K562 (cell line): ENCODE measurements around the gene ZNF474. TPM values are rescaled to one million over a fixed set of nuclear protein-coding genes. Genes with fewer than 3 reads are reported as not detected.

Source experiments
- ATAC-seq: fragments of 200-7000 bp; cut with Tn5 transposase; 3 replicates; pipeline ENCODE4 v1.9.1; 2020; ENCODE audit warnings: moderate library complexity
- BruUV-seq: library from RNA; stranded (reverse); fragments of 400-500 nt; replicated peaks from 2 replicates; lab custom pipeline; 2021; lab: Mats Ljungman, UMichigan
- CTCF ChIA-PET: fragments of 300-600 bp; formaldehyde crosslinking; extraction: SDS; loops from one replicate; lab custom pipeline; 2021; ENCODE audit warnings: low intra/inter-chr PET ratio; lab: Yijun Ruan, JAX
- POLR2A ChIA-PET: fragments of 300-600, 350-650 bp; sonication (Branson Sonifier 250); formaldehyde crosslinking; extraction: SDS; loops from one replicate; lab custom pipeline; 2021; ENCODE audit warnings: antibody characterized with exemption, inconsistent platforms; lab: Yijun Ruan, JAX
- DNase-seq, 4 experiments: peaks; one replicate each; pipeline versions ENCODE4 v3.0.0 to v3.0.0-alpha.2; 2011 to 2018; ENCODE audit warnings: low spot score in 3 of 4, mixed read lengths in 3 of 4; ENCODE audit errors: extremely low read depth in 1 of 4
- FAIRE-seq: peaks from 2 replicates; lab custom pipeline; 2011; peaks lifted over from hg19 to GRCh38; lab: Jason Lieb, UNC
- H2AFZ ChIP-seq: 2 replicates; pipeline ENCODE4 v1.6.0; 2011; ENCODE audit warnings: low read depth, low read length, control low read depth, inconsistent platforms
- H3K27ac ChIP-seq: fragments of 200-600 bp; 3 replicates; pipeline ENCODE4 v1.8.0; 2011; ENCODE audit warnings: low read depth, mild to moderate bottlenecking, control low read depth, inconsistent platforms, low read length, moderate library complexity, mixed read lengths; ENCODE audit errors: extremely low read depth
- H3K27me3 ChIP-seq, 2 experiments: fragments of 300-600 bp in 1 of 2; 2 replicates in 1 of 2; 3 replicates in 1 of 2; pipeline versions ENCODE4 v1.6.0 to v1.8.0; 2011; ENCODE audit warnings: inconsistent platforms in 2 of 2, low read length in 2 of 2, mild to moderate bottlenecking in 1 of 2, mixed read lengths in 1 of 2, moderate library complexity in 1 of 2; ENCODE audit not compliant: control insufficient read depth in 2 of 2, insufficient read depth in 2 of 2
- H3K36me3 ChIP-seq: fragments of 300-600 bp; 3 replicates; pipeline ENCODE4 v1.8.0; 2011; ENCODE audit warnings: mild to moderate bottlenecking, low read length, inconsistent platforms; ENCODE audit not compliant: control insufficient read depth, insufficient read depth
- H3K4me1 ChIP-seq, 2 experiments: fragments of 200-600 bp in 1 of 2; replicated peaks in 1 of 2; 2 replicates in 1 of 2; 3 replicates in 1 of 2; pipeline versions ENCODE4 v1.5.1 to v1.8.0; 2011; ENCODE audit warnings: inconsistent platforms in 2 of 2, low read length in 2 of 2, mild to moderate bottlenecking in 1 of 2, mixed read lengths in 1 of 2, moderate library complexity in 1 of 2; ENCODE audit not compliant: control insufficient read depth in 2 of 2, insufficient read depth in 2 of 2
- H3K4me2 ChIP-seq: 2 replicates; pipeline ENCODE4 v1.6.1; 2011; ENCODE audit warnings: low read length, control low read depth, inconsistent platforms, mixed read lengths; ENCODE audit not compliant: insufficient read depth
- H3K4me3 ChIP-seq: fragments of 200-600 bp; sonication (generic), shearing (Covaris generic); 2 replicates; pipeline ENCODE4 v1.5.1; 2016; ENCODE audit warnings: control low read depth, inconsistent platforms
- H3K79me2 ChIP-seq: fragments of 200-600 bp; 3 replicates; pipeline ENCODE4 v1.8.0; 2011; ENCODE audit warnings: low read length, inconsistent platforms; ENCODE audit not compliant: control insufficient read depth, insufficient read depth
- H3K9ac ChIP-seq, 2 experiments: 2 replicates each; pipeline versions ENCODE4 v1.6.0 to v1.6.1; 2011; ENCODE audit warnings: low read depth in 2 of 2, low read length in 2 of 2, control low read depth in 1 of 2, inconsistent platforms in 1 of 2, mild to moderate bottlenecking in 1 of 2, mixed read lengths in 1 of 2; ENCODE audit not compliant: insufficient read depth in 1 of 2
- H3K9me1 ChIP-seq: one replicate; pipeline ENCODE4 v1.6.0; 2011; ENCODE audit warnings: inconsistent platforms, mild to moderate bottlenecking, low read length, moderate library complexity; ENCODE audit not compliant: control insufficient read depth, insufficient read depth
- H3K9me3 ChIP-seq: replicated peaks from 2 replicates; pipeline ENCODE4 v1.5.1; 2011; ENCODE audit warnings: low read depth, low read length, inconsistent platforms; ENCODE audit not compliant: control insufficient read depth, insufficient read depth
- H4K20me1 ChIP-seq: replicated peaks from 2 replicates; pipeline ENCODE4 v1.6.1; 2011; ENCODE audit warnings: low read length, inconsistent platforms, mixed read lengths; ENCODE audit not compliant: control insufficient read depth, insufficient read depth
- SMAD4 ChIP-seq: fragments of 250-450 bp; sonication (Bioruptor Pico); conservative IDR thresholded peaks from 2 replicates; pipeline ENCODE4 v1.8.0; 2021; ENCODE audit warnings: inconsistent platforms, mild to moderate bottlenecking, moderate library complexity
- ZNF124 ChIP-seq: sonication (generic); formaldehyde crosslinking; IDR thresholded peaks from 2 replicates; pipeline ENCODE4 v1.8.1; 2022; ENCODE audit warnings: missing genetic modification reagents
- WGBS: fragments of 100-300 bp; shearing (Covaris generic); methylation state at CpG from one replicate; pipeline ENCODE4 v1.1.6; 2016; ENCODE audit warnings: low coverage, mixed read lengths; ENCODE audit not compliant: insufficient coverage; ENCODE audit errors: missing lambda C conversion rate; 5-methylcytosine and 5-hydroxymethylcytosine counted together
- in situ Hi-C: fragments of 300-500 bp; cut with MboI; formaldehyde crosslinking; loops from 4 replicates; pipeline ENCODE4 v1.15.0; 2018; ENCODE audit warnings: inconsistent platforms, mixed read lengths
- intact Hi-C: fragments of 100-400 bp; cut with micrococcal nuclease; formaldehyde crosslinking; loops from 2 replicates; pipeline ENCODE4 v1.14.2; 2022
- polyA plus RNA-seq, 8 experiments: library from polyadenylated mRNA; depleted of rRNA in 4 of 8; stranded (reverse) in 5 of 8; unstranded in 3 of 8; fragments of >200 nt; fragmentation: Nextera tagmentation in 2 of 8; fragmentation: Illumina TruSeq in 1 of 8; extraction: Ambion mirVana in 2 of 8; extraction: Trizol in 1 of 8; gene quantifications; 2 replicates each; pipeline versions ENCODE4 v1.2.1 to v1.2.3, GENCODE V29; 2011 to 2014; ENCODE audit warnings: inconsistent platforms in 1 of 8, missing spikeins in 1 of 8
- total RNA-seq, 7 experiments: library from RNA; depleted of rRNA in 6 of 7; stranded (reverse); fragments of >200 nt in 6 of 7; fragmentation: Illumina TruSeq in 2 of 7; extraction: Trizol in 2 of 7; gene quantifications; 2 replicates each; pipeline versions ENCODE4 v1.2.1 to v1.2.3, GENCODE V29; 2011 to 2021; ENCODE audit warnings: low replicate concordance in 1 of 7
- TF ChIP-seq, protein P1 (sequence below), 2 experiments: fragments of 150-350 bp in 1 of 2; IDR thresholded peaks; 2 replicates each; pipeline ENCODE4 v1.6.1; 2012 to 2016; ENCODE audit warnings: low read depth in 2 of 2, low read length in 2 of 2, mild to moderate bottlenecking in 1 of 2, moderate library complexity in 1 of 2

Gene ZNF474
- total and polyA plus RNA-seq, 9 of the 15 experiments (the other 6 are each of a cell fraction or from before 2014, with no cell fraction given), result 0.16 to 0.62 (median 0.39) TPM

DNA sequence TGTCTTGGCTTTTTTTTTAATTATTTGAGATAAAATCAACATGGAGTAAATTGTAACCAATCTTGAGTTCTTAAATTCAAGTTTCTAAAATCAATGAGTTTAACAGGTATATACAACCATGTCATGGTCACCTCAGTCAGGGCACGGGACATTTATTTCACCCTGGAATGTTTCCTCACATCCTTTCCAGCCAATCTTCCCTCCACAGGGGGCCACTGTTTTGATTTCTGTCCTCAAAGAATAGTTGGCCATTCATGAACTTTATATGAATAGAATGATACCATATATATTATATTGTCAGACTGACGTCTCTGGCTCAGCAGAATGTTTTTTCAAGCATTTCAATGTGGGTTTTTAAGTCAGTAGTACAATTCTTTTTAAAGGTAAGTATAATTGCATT, 806 bp downstream of the ZNF474 start:
- POLR2A ChIA-PET, result no interaction called here
- peaks cover 7 to 24% of the 10 kb centered on the region in 2 experiments; a peak in 3 of 5 replicates for H3K4me1 ChIP-seq
- FAIRE-seq, result no peak

More for the DNA sequence above, 806 bp downstream of the ZNF474 start:
- Histone ChIP-seq H2AFZ (no peak overlapping the region), H3K9me1 (no peaks in the 10 kb centered on the region), H3K4me2 (no peak overlapping the region), H3K4me3 (no peak overlapping the region), H4K20me1 (no peaks in the 10 kb centered on the region), H3K27me3 (no peaks in the 10 kb centered on the region), H3K36me3 (no peaks in the 10 kb centered on the region), H3K79me2 (no peaks in the 10 kb centered on the region), H3K9ac (no peak overlapping the region), H3K9me3 (no peaks in the 10 kb centered on the region), H3K27ac (no peak overlapping the region)
- CTCF ChIA-PET, result no interaction called here
- intact Hi-C loops (no loop called here), in situ Hi-C loops (no loop called here)
- no TSS peak for BruUV-seq
- no peak for DNase-seq
- ATAC-seq, result no peak
- 75% methylated on average over 2 of the region's 2 CpGs for WGBS
- TF ChIP-seq SMAD4 (CRISPR knock-in tag), result no peak
- no peak for TF ChIP-seq ZNF124 (CRISPR knock-in tag)
- TF ChIP-seq, protein P1, sequence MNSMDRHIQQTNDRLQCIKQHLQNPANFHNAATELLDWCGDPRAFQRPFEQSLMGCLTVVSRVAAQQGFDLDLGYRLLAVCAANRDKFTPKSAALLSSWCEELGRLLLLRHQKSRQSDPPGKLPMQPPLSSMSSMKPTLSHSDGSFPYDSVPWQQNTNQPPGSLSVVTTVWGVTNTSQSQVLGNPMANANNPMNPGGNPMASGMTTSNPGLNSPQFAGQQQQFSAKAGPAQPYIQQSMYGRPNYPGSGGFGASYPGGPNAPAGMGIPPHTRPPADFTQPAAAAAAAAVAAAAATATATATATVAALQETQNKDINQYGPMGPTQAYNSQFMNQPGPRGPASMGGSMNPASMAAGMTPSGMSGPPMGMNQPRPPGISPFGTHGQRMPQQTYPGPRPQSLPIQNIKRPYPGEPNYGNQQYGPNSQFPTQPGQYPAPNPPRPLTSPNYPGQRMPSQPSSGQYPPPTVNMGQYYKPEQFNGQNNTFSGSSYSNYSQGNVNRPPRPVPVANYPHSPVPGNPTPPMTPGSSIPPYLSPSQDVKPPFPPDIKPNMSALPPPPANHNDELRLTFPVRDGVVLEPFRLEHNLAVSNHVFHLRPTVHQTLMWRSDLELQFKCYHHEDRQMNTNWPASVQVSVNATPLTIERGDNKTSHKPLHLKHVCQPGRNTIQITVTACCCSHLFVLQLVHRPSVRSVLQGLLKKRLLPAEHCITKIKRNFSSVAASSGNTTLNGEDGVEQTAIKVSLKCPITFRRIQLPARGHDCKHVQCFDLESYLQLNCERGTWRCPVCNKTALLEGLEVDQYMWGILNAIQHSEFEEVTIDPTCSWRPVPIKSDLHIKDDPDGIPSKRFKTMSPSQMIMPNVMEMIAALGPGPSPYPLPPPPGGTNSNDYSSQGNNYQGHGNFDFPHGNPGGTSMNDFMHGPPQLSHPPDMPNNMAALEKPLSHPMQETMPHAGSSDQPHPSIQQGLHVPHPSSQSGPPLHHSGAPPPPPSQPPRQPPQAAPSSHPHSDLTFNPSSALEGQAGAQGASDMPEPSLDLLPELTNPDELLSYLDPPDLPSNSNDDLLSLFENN (IDR thresholded peaks at IDR 0.05; ENCODE audit: low read depth in 2 of 2, low read length in 2 of 2), result no peak
